ENCODE results near the gene CADM2.

DNA sequence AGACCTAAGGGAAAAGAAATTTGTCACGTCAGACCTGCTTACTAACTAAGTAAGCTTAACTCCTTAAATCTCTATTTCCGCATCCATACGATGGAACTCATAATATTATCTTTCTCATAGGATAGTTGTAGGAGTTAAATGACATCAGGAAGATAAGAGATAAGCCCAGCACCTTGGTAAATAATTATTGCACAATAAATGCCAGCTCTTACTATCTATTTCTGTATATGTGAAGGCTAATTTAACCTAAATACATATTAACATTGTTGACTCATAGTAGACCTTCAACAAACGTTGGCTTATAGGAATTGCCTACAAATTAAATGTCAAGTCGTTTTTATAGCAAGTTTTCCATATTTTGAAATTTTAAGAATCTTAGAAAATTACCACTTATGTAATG, 709.0 kb downstream of the CADM2 start:
- no peak for TF ChIP-seq TAF1 (IDR thresholded peaks at IDR 0.05; ENCODE audit: borderline replicate concordance, low read depth, low read length)
- no peak for TF ChIP-seq POLR2A (IDR thresholded peaks at IDR 0.05; ENCODE audit: low read depth, low read length)
- no peak for TF ChIP-seq POLR2AphosphoS5 (IDR thresholded peaks at IDR 0.05; ENCODE audit: low read depth, low read length)

Measured in GM12892 (cell line).